GM18505 (cell line): ENCODE data around the gene TMEM179.
"Not testable (repeated sequence)": the region's sequence is repeated elsewhere in the genome, so short reads cannot be mapped to it uniquely, and the experiment has no call there.

ENCODE experiments used
- ATAC-seq: cut with Tn5 transposase; IDR thresholded peaks from one replicate; pipeline ENCODE4 v1.9.1; 2021; ENCODE audit not compliant: unreplicated experiment
- POLR2A ChIP-seq: IDR thresholded peaks from 4 replicates; pipeline ENCODE4 v1.6.1; 2011; ENCODE audit warnings: borderline replicate concordance; ENCODE audit not compliant: insufficient read depth, insufficient read length; ENCODE audit errors: extremely low read depth

TMEM179 gene

GRCh38 chr14:104604458-104605449 is at the start of gene TMEM179:
TMEM179 (minus strand) TSS chr14:104604772; CDS start chr14:104604741, 31 bp downstream.
- no peak for TF ChIP-seq POLR2A
- no peak for ATAC-seq

GRCh38 chr14:104654119-104654518 is 49.5 kb upstream of the TMEM179 start:
- ATAC-seq = no peak
- no peak for TF ChIP-seq POLR2A

- ATAC-seq = not testable (repeated sequence)
Measured at GRCh38 chr14:104653130-104653920, 48.8 kb upstream of the TMEM179 start.

- ATAC-seq = no peak
- no peak for TF ChIP-seq POLR2A
Measured at GRCh38 chr14:104652386-104652785, 47.8 kb upstream of the TMEM179 start.

- no peak for ATAC-seq
- TF ChIP-seq POLR2A = no peak
Measured at GRCh38 chr14:104651876-104652260, 47.3 kb upstream of the TMEM179 start.

- no peak for ATAC-seq
- no peak for TF ChIP-seq POLR2A
Measured at GRCh38 chr14:104650981-104651875, 46.7 kb upstream of the TMEM179 start.

GRCh38 chr14:104650057-104650980 is 45.7 kb upstream of the TMEM179 start:
- no peak for TF ChIP-seq POLR2A
- ATAC-seq = peak; percentile 55

- ATAC-seq = no peak
- TF ChIP-seq POLR2A = no peak
Measured at GRCh38 chr14:104647467-104648043, 43.0 kb upstream of the TMEM179 start.

- no peak for TF ChIP-seq POLR2A
- ATAC-seq = no peak
Measured at GRCh38 chr14:104644656-104645378, 40.2 kb upstream of the TMEM179 start.

GRCh38 chr14:104644091-104644635 is 39.6 kb upstream of the TMEM179 start:
- TF ChIP-seq POLR2A = no peak
- ATAC-seq = no peak

- no peak for ATAC-seq
- no peak for TF ChIP-seq POLR2A
Measured at GRCh38 chr14:104643306-104643705, 38.7 kb upstream of the TMEM179 start.

- no peak for TF ChIP-seq POLR2A
- ATAC-seq = no peak
Measured at GRCh38 chr14:104642540-104642868, 37.9 kb upstream of the TMEM179 start.
